Kidney (tissue), 14 donors: ENCODE measurements around the gene SLAIN2. TPM values are rescaled to one million over a fixed set of nuclear protein-coding genes. Genes with fewer than 3 reads are reported as not detected.

ENCODE experiments used
- DNase-seq, 5 donors: peaks; one replicate each; pipeline ENCODE4 v3.0.0-alpha.2; 2013 to 2020
- FAIRE-seq: peaks from 2 replicates; lab custom pipeline; 2012; peaks lifted over from hg19 to GRCh38; lab: Jason Lieb, UNC
- H3K27ac ChIP-seq, 2 donors: one replicate each; pipeline ENCODE4 v1.7.0; 2013; ENCODE audit warnings: low read depth in 2 of 2, low read length in 2 of 2, inconsistent platforms in 1 of 2
- H3K27me3 ChIP-seq: one replicate; pipeline ENCODE4 v1.7.1; 2013; ENCODE audit warnings: low read length, inconsistent platforms; ENCODE audit not compliant: control insufficient read depth, insufficient read depth
- H3K36me3 ChIP-seq, 3 donors: one replicate each; pipeline versions ENCODE4 v1.7.0 to v1.7.1; 2013; ENCODE audit warnings: low read length in 3 of 3, control low read depth in 1 of 3, inconsistent platforms in 1 of 3; ENCODE audit not compliant: insufficient read depth in 3 of 3, control insufficient read depth in 2 of 3
- H3K4me1 ChIP-seq, 3 donors: one replicate each; pipeline versions ENCODE4 v1.7.0 to v1.7.1; 2013; ENCODE audit warnings: low read length in 3 of 3, inconsistent platforms in 1 of 3, low read depth in 1 of 3; ENCODE audit not compliant: control insufficient read depth in 2 of 3, insufficient read depth in 2 of 3
- H3K4me3 ChIP-seq, 3 donors: one replicate each; pipeline versions ENCODE4 v1.7.0 to v1.8.1; 2013; ENCODE audit warnings: low read length in 3 of 3, control low read depth in 1 of 3, inconsistent platforms in 1 of 3
- H3K9ac ChIP-seq, 3 donors: one replicate each; pipeline versions ENCODE4 v1.7.0 to v1.7.1; 2013; ENCODE audit warnings: low read length in 3 of 3, control low read depth in 1 of 3, inconsistent platforms in 1 of 3
- H3K9me3 ChIP-seq, 3 donors: one replicate each; pipeline versions ENCODE4 v1.7.0 to v1.7.1; 2013; ENCODE audit warnings: low read length in 3 of 3, control low read depth in 1 of 3, inconsistent platforms in 1 of 3; ENCODE audit not compliant: control insufficient read depth in 2 of 3, insufficient read depth in 1 of 3
- intact Hi-C: fragments of 100-400 bp; cut with DNase I; formaldehyde crosslinking; loops from one replicate; pipeline ENCODE4 v1.11.1; 2022
- polyA plus RNA-seq: library from polyadenylated mRNA; stranded (reverse); fragments of 350-450 nt; fragmentation: Illumina TruSeq; extraction: RNeasy Lipid Tissue Mini Kit (QIAGEN cat#74804); gene quantifications from one replicate; pipeline ENCODE4 v1.2.3, GENCODE V29; 2014; ENCODE audit warnings: low read depth, low replicate concordance; ENCODE audit not compliant: insufficient read depth
- total RNA-seq: library from RNA; stranded (reverse); fragmentation: NEBNext Ultra II Directional; extraction: Animal tissue kit (Norgen Biotek cat#: 25700); gene quantifications from one replicate; pipeline ENCODE4 v1.2.1, GENCODE V29; 2021
- TF ChIP-seq, protein P1 (sequence below): IDR thresholded peaks from 3 replicates; pipeline ENCODE4 v1.5.1; 2012; ENCODE audit warnings: mild to moderate bottlenecking, moderate library complexity, borderline replicate concordance; ENCODE audit not compliant: insufficient read depth; ENCODE audit errors: extremely low read depth
- donor health status: control.
- donor health status: control.
- donor health status: control.
- donor health status: control.
- donor health status: control.
- donor health status: DM: yes; HTN: yes; CAD: no.
- donor health status: Normal renal cell carcinoma (clear cell type).

SLAIN2 gene
- total and polyA plus RNA-seq, 2 donors from 2014 or later, result 23.6 to 69.1 TPM

DNA sequence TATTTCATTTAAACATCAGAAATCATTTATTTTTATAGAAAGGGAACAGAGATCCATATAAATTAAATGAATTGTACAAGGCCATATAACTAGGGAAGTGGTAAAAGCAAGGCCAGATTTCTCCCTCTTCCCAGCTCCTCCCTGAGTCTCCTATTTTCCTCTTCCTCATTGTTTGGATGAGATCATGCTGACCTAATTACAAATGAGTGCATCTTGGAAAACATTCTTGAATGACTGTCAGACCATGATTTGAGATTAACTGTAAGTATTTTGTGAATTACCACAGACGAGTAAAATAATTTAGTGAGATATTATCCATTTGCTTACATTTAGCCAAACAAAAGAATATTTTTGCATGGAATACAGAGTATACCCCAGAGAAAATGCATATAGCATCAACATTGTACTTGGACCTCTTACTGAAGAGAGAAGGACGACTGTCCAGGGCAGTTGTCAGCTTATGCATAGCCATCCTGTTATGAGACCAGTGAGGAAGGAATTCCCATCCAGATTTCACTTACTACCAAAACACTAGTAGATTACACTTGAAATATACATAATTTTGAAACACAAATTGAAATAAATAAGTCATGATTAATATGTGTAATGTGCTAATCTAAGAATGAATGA is 47.3 kb downstream of the SLAIN2 start:
- H3K27me3 ChIP-seq, result no peaks in the 10 kb centered on the region
- no peak for DNase-seq
- H3K4me1 ChIP-seq, result no peaks in the 10 kb centered on the region
- H3K27ac ChIP-seq, result no peak overlapping the region
- intact Hi-C loops, result no loop called here
- no peak for FAIRE-seq
- H3K36me3 ChIP-seq, result peaks cover 0 to 28% (median 4%) of the 10 kb centered on the region in 3 donors
- TF ChIP-seq, protein P1, sequence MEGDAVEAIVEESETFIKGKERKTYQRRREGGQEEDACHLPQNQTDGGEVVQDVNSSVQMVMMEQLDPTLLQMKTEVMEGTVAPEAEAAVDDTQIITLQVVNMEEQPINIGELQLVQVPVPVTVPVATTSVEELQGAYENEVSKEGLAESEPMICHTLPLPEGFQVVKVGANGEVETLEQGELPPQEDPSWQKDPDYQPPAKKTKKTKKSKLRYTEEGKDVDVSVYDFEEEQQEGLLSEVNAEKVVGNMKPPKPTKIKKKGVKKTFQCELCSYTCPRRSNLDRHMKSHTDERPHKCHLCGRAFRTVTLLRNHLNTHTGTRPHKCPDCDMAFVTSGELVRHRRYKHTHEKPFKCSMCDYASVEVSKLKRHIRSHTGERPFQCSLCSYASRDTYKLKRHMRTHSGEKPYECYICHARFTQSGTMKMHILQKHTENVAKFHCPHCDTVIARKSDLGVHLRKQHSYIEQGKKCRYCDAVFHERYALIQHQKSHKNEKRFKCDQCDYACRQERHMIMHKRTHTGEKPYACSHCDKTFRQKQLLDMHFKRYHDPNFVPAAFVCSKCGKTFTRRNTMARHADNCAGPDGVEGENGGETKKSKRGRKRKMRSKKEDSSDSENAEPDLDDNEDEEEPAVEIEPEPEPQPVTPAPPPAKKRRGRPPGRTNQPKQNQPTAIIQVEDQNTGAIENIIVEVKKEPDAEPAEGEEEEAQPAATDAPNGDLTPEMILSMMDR, result no peak
- no peak overlapping the region for H3K4me3 ChIP-seq
- H3K9me3 ChIP-seq, result no peaks in the 10 kb centered on the region
- no peak overlapping the region for H3K9ac ChIP-seq

GRCh38 chr4:48396043-48396442 is 54.7 kb downstream of the SLAIN2 start:
- H3K9ac ChIP-seq, result no peak overlapping the region
- no peak overlapping the region for H3K27ac ChIP-seq
- TF ChIP-seq, protein P1, result no peak
- no peaks in the 10 kb centered on the region for H3K4me1 ChIP-seq
- intact Hi-C loops, result no loop called here
- H3K27me3 ChIP-seq, result no peaks in the 10 kb centered on the region
- no peak for DNase-seq
- FAIRE-seq, result no peak
- H3K36me3 ChIP-seq, result peaks cover 0 to 8% (median 6%) of the 10 kb centered on the region in 3 donors
- H3K9me3 ChIP-seq, result no peaks in the 10 kb centered on the region
- no peak overlapping the region for H3K4me3 ChIP-seq

- no peak for FAIRE-seq
- no peak for DNase-seq
- TF ChIP-seq, protein P1, result no peak
Measured at GRCh38 chr4:48400416-48400815, 59.1 kb downstream of the SLAIN2 start.

GRCh38 chr4:48403358-48403757 is 62.0 kb downstream of the SLAIN2 start:
- TF ChIP-seq, protein P1, result no peak
- H3K9me3 ChIP-seq, result no peaks in the 10 kb centered on the region
- no peak overlapping the region for H3K9ac ChIP-seq
- no peaks in the 10 kb centered on the region for H3K27me3 ChIP-seq
- peaks cover 0 to 4% (median 0%) of the 10 kb centered on the region in 3 donors for H3K36me3 ChIP-seq
- no peak overlapping the region for H3K27ac ChIP-seq
- intact Hi-C loops, result no loop called here
- no peaks in the 10 kb centered on the region for H3K4me1 ChIP-seq
- DNase-seq, result no peak
- H3K4me3 ChIP-seq, result no peak overlapping the region
- no peak for FAIRE-seq

More at GRCh38 chr4:48400416-48400815, 59.1 kb downstream of the SLAIN2 start:
- intact Hi-C loops, result no loop called here
- H3K4me1 ChIP-seq, result no peaks in the 10 kb centered on the region
- H3K36me3 ChIP-seq, result peaks cover 0 to 8% (median 4%) of the 10 kb centered on the region in 3 donors
- no peaks in the 10 kb centered on the region for H3K9me3 ChIP-seq
- H3K27me3 ChIP-seq, result no peaks in the 10 kb centered on the region
- no peak overlapping the region for H3K27ac ChIP-seq
- no peak overlapping the region for H3K4me3 ChIP-seq
- H3K9ac ChIP-seq, result no peak overlapping the region
